SK-N-SH (cell line): ENCODE results near the gene COL26A1. TPM values are rescaled to one million over a fixed set of nuclear protein-coding genes. Genes with fewer than 3 reads are reported as not detected.

Experiments
- CTCF ChIA-PET: fragments of 300-600, 350-600 bp; formaldehyde crosslinking; extraction: SDS; loops from one replicate; lab custom pipeline; 2021; lab: Yijun Ruan, JAX
- POLR2A ChIA-PET: fragments of 350-600 bp; sonication (Branson Sonifier 250); formaldehyde crosslinking; extraction: SDS; loops from one replicate; lab custom pipeline; 2020; ENCODE audit warnings: antibody characterized with exemption, inconsistent platforms; lab: Yijun Ruan, JAX
- DNase-seq: peaks from one replicate; pipeline ENCODE4 v3.0.0; 2012
- H2AFZ ChIP-seq: fragments of 200-600 bp; sonication (generic); 2 replicates; pipeline ENCODE4 v1.8.1; 2016; ENCODE audit warnings: antibody characterized with exemption, mild to moderate bottlenecking, low read depth
- H3F3A ChIP-seq: fragments of 200-600 bp; sonication (generic); replicated peaks from 2 replicates; pipeline ENCODE3; 2016; ENCODE audit warnings: antibody characterized with exemption, mild to moderate bottlenecking; ENCODE audit not compliant: insufficient read depth
- H3K27ac ChIP-seq, 2 experiments: fragments of 200-500 bp in 1 of 2; fragments of 200-600 bp in 1 of 2; sonication (Bioruptor generic) in 1 of 2; sonication (generic), shearing (Covaris generic) in 1 of 2; 2 replicates each; pipeline versions ENCODE4 v1.5.1 to v1.6.1; 2014 to 2016; ENCODE audit warnings: low read depth in 2 of 2, inconsistent platforms in 1 of 2, low read length in 1 of 2, mild to moderate bottlenecking in 1 of 2, mixed read lengths in 1 of 2
- H3K27me3 ChIP-seq: fragments of 200-600 bp; sonication (generic), shearing (Covaris generic); 2 replicates; pipeline ENCODE4 v1.6.1; 2016; ENCODE audit warnings: mixed run types; ENCODE audit not compliant: insufficient read depth
- H3K36me3 ChIP-seq, 2 experiments: fragments of 200-500 bp in 1 of 2; fragments of 200-600 bp in 1 of 2; sonication (Bioruptor generic) in 1 of 2; sonication (generic) in 1 of 2; replicated peaks in 1 of 2; 2 replicates each; pipeline versions ENCODE3 to v1.5.1; 2014 to 2016; ENCODE audit warnings: low read length in 1 of 2, mild to moderate bottlenecking in 1 of 2; ENCODE audit not compliant: insufficient read depth in 2 of 2, control insufficient read depth in 1 of 2
- H3K4me1 ChIP-seq, 2 experiments: fragments of 200-500 bp in 1 of 2; fragments of 200-600 bp in 1 of 2; sonication (Bioruptor generic) in 1 of 2; sonication (generic), shearing (Covaris generic) in 1 of 2; 2 replicates each; pipeline versions ENCODE4 v1.5.1 to v1.6.1; 2014 to 2016; ENCODE audit warnings: low read depth in 1 of 2, low read length in 1 of 2, mixed run types in 1 of 2; ENCODE audit not compliant: insufficient read depth in 2 of 2, control insufficient read depth in 1 of 2
- H3K4me2 ChIP-seq: fragments of 200-600 bp; sonication (generic), shearing (Covaris generic); 2 replicates; pipeline ENCODE4 v1.6.1; 2017; ENCODE audit warnings: mixed run types
- H3K4me3 ChIP-seq, 2 experiments: fragments of 200-500 bp in 1 of 2; fragments of 200-600 bp in 1 of 2; sonication (Bioruptor generic) in 1 of 2; sonication (generic), shearing (Covaris generic) in 1 of 2; 2 replicates each; pipeline versions ENCODE4 v1.5.1 to v1.8.1; 2014 to 2016; ENCODE audit warnings: low read depth in 2 of 2, inconsistent platforms in 1 of 2, low read length in 1 of 2, mild to moderate bottlenecking in 1 of 2, mixed read lengths in 1 of 2, moderate library complexity in 1 of 2
- H3K79me2 ChIP-seq: fragments of 200-600 bp; sonication (generic); 2 replicates; pipeline ENCODE4 v1.8.1; 2017; ENCODE audit warnings: mild to moderate bottlenecking; ENCODE audit not compliant: insufficient read depth
- H3K9ac ChIP-seq: fragments of 200-600 bp; sonication (generic); 2 replicates; pipeline ENCODE4 v1.6.1; 2017; ENCODE audit warnings: mixed run types
- H3K9me2 ChIP-seq: fragments of 200-600 bp; sonication (generic); 2 replicates; pipeline ENCODE4 v1.6.1; 2017; ENCODE audit warnings: mixed run types
- H3K9me3 ChIP-seq: fragments of 200-600 bp; sonication (generic); 2 replicates; pipeline ENCODE4 v1.6.1; 2017; ENCODE audit warnings: mixed run types, mild to moderate bottlenecking, moderate library complexity
- H4K20me1 ChIP-seq: fragments of 200-600 bp; sonication (generic); 2 replicates; pipeline ENCODE4 v1.6.1; 2017; ENCODE audit warnings: mild to moderate bottlenecking, mixed run types; ENCODE audit not compliant: insufficient read depth
- ELF1 ChIP-seq: IDR thresholded peaks from 2 replicates; pipeline ENCODE4 v1.4.0; 2012
- EP300 ChIP-seq, 2 experiments: IDR thresholded peaks; 2 replicates each; pipeline versions ENCODE4 v1.4.0 to v1.6.1; 2012; ENCODE audit warnings: borderline replicate concordance in 1 of 2, low read depth in 1 of 2, low read length in 1 of 2
- EZH2phosphoT487 ChIP-seq: fragments of 200-600 bp; sonication (generic); IDR thresholded peaks from 2 replicates; pipeline ENCODE4 v1.6.1; 2017; ENCODE audit warnings: low read depth, mixed run types, mild to moderate bottlenecking, antibody characterized with exemption, moderate library complexity, borderline replicate concordance
- FOSL2 ChIP-seq: IDR thresholded peaks from 2 replicates; pipeline ENCODE4 v1.4.0; 2012; ENCODE audit warnings: low read depth, mild to moderate bottlenecking, moderate library complexity, borderline replicate concordance
- FOXJ3 ChIP-seq: sonication (generic); formaldehyde crosslinking; IDR thresholded peaks from 2 replicates; pipeline ENCODE4 v1.5.1; 2020; ENCODE audit warnings: mild to moderate bottlenecking, missing genetic modification reagents
- FOXM1 ChIP-seq: IDR thresholded peaks from 2 replicates; pipeline ENCODE4 v1.4.0; 2012; ENCODE audit warnings: low read depth, mild to moderate bottlenecking
- GATA2 ChIP-seq: sonication (generic); formaldehyde crosslinking; IDR thresholded peaks from 2 replicates; pipeline ENCODE4 v1.5.0; 2020; ENCODE audit warnings: mild to moderate bottlenecking, missing genetic modification reagents
- JUND ChIP-seq: IDR thresholded peaks from 2 replicates; pipeline ENCODE4 v1.4.0; 2012
- MAX ChIP-seq: IDR thresholded peaks from 2 replicates; pipeline ENCODE4 v1.4.0; 2012; ENCODE audit warnings: low read depth
- MEF2A ChIP-seq: IDR thresholded peaks from 2 replicates; pipeline ENCODE4 v1.4.0; 2012; ENCODE audit warnings: low read depth, borderline replicate concordance
- MXI1 ChIP-seq: IDR thresholded peaks from 2 replicates; pipeline ENCODE4 v1.6.1; 2012; ENCODE audit warnings: mild to moderate bottlenecking, low read depth, low read length, improper control_type of control experiment
- PBX3 ChIP-seq: IDR thresholded peaks from 2 replicates; pipeline ENCODE4; 2012
- RAD21 ChIP-seq: IDR thresholded peaks from 2 replicates; pipeline ENCODE4 v1.6.1; 2012; ENCODE audit warnings: mild to moderate bottlenecking, low read length
- RCOR1 ChIP-seq: fragments of 150-350 bp; IDR thresholded peaks from 2 replicates; pipeline ENCODE4 v1.6.1; 2017; ENCODE audit warnings: antibody characterized with exemption, low read length
- REST ChIP-seq: IDR thresholded peaks from 2 replicates; pipeline ENCODE4 v1.6.1; 2012; ENCODE audit warnings: mild to moderate bottlenecking, low read depth, low read length, moderate library complexity
- RXRA ChIP-seq: IDR thresholded peaks from 2 replicates; pipeline ENCODE4 v1.4.0; 2012; ENCODE audit warnings: low read depth, mild to moderate bottlenecking, borderline replicate concordance
- SMC3 ChIP-seq: IDR thresholded peaks from 2 replicates; pipeline ENCODE4 v1.6.1; 2012; ENCODE audit warnings: low read depth, low read length, improper control_type of control experiment
- TCF12 ChIP-seq: IDR thresholded peaks from 2 replicates; pipeline ENCODE4 v1.4.0; 2012
- TEAD4 ChIP-seq: IDR thresholded peaks from 2 replicates; pipeline ENCODE4 v1.4.0; 2012; ENCODE audit warnings: mild to moderate bottlenecking, borderline replicate concordance; ENCODE audit not compliant: insufficient read depth
- ZBTB33 ChIP-seq: IDR thresholded peaks from 2 replicates; pipeline ENCODE4 v1.4.0; 2012; ENCODE audit warnings: low read depth, borderline replicate concordance
- WGBS: methylation state at CpG from one replicate; pipeline ENCODE4 v1.1.6; 2017; ENCODE audit warnings: low lambda C conversion rate; 5-methylcytosine and 5-hydroxymethylcytosine counted together
- polyA plus RNA-seq, 3 experiments: library from polyadenylated mRNA; depleted of rRNA; stranded (reverse); fragments of >200 nt; gene quantifications; 2 replicates each; pipeline ENCODE4 v1.2.3, GENCODE V29; 2012
- TF ChIP-seq, protein P1 (sequence below): fragments of 150-350 bp; IDR thresholded peaks from 2 replicates; pipeline ENCODE4 v1.6.1; 2017; ENCODE audit warnings: antibody characterized with exemption, low read length, low read depth, borderline replicate concordance

The COL26A1 gene
- polyA plus RNA-seq, 1 of the 3 experiments (the other 2 are of a cell fraction): 0.05 TPM

GRCh38 chr7:101381549-101382111, 19.0 kb downstream of the COL26A1 start:
- TF ChIP-seq FOXJ3 (CRISPR knock-in tag) (no peak), TCF12 (no peak), RXRA (no peak), SMC3 (no peak), TEAD4 (no peak), ELF1 (no peak), EZH2phosphoT487 (no peak), RAD21 (no peak), RCOR1 (no peak), ZBTB33 (no peak), JUND (no peak), GATA2 (CRISPR knock-in tag) (no peak), MEF2A (no peak), EP300 (IDR thresholded peaks at IDR 0.05; ENCODE audit: borderline replicate concordance in 1 of 2, low read depth in 1 of 2, low read length in 1 of 2) (no peak), MXI1 (no peak)
- H2AFZ ChIP-seq: no peak overlapping the region
- no peak overlapping the region for H3K9ac ChIP-seq
- 73% methylated on average over 5 of the region's 5 CpGs for WGBS
- peaks cover 0 to 4% of the 10 kb centered on the region in 2 experiments; a peak in 1 of 4 replicates for H3K4me1 ChIP-seq
- no peaks in the 10 kb centered on the region for H4K20me1 ChIP-seq
- no peaks in the 10 kb centered on the region for H3K36me3 ChIP-seq
- 0 out of 2 replicates have a peak, but pooled peaks cover 8% of the 10 kb centered on the region for H3K27me3 ChIP-seq
- no peaks in the 10 kb centered on the region for H3F3A ChIP-seq
- H3K4me2 ChIP-seq: no peak overlapping the region
- no peaks in the 10 kb centered on the region for H3K9me2 ChIP-seq
- no peaks in the 10 kb centered on the region for H3K9me3 ChIP-seq
- no peak overlapping the region for H3K4me3 ChIP-seq
- POLR2A ChIA-PET: interaction anchor here (1.7 kb wide), 1 partner anchor 17 kb away, joined by 3 read pairs; no protein-coding TSS in a partner anchor
- no peaks in the 10 kb centered on the region for H3K79me2 ChIP-seq
- no peak for DNase-seq
- no peak overlapping the region for H3K27ac ChIP-seq
- CTCF ChIA-PET: interaction anchor here (1.0 to 6.1 kb wide), 6 partner anchors 9 to 127 kb away, joined by 4 to 36 read pairs (median 8); partner anchors contain the start of gene COL26A1

- Histone ChIP-seq H2AFZ (no peak overlapping the region), H3K27me3 (0 out of 2 replicates have a peak, but pooled peaks cover 10% of the 10 kb centered on the region), H3K9me2 (no peaks in the 10 kb centered on the region), H4K20me1 (no peaks in the 10 kb centered on the region), H3K27ac (no peak overlapping the region), H3K4me1 (peaks cover 0 to 9% of the 10 kb centered on the region in 2 experiments; a peak in 1 of 4 replicates), H3K9ac (no peak overlapping the region), H3K9me3 (no peaks in the 10 kb centered on the region), H3K36me3 (no peaks in the 10 kb centered on the region), H3K79me2 (no peaks in the 10 kb centered on the region), H3K4me2 (no peak overlapping the region), H3K4me3 (no peak overlapping the region), H3F3A (no peaks in the 10 kb centered on the region)
- POLR2A ChIA-PET: no interaction called here
- DNase-seq: no peak
- WGBS: 66% methylated on average over 2 of the region's 2 CpGs
- CTCF ChIA-PET: interaction anchor here (1.1 to 6.1 kb wide), 4 partner anchors 19 to 155 kb away, joined by 4 to 36 read pairs (median 19); partner anchors contain the start of gene COL26A1
- TF ChIP-seq SMC3: no peak
- no peak for TF ChIP-seq REST
- no peak for TF ChIP-seq FOSL2
- no peak for TF ChIP-seq EZH2phosphoT487
- no peak for TF ChIP-seq MAX
- TF ChIP-seq PBX3: no peak
- no peak for TF ChIP-seq RAD21
- TF ChIP-seq FOXM1: no peak
- TF ChIP-seq, protein P1, sequence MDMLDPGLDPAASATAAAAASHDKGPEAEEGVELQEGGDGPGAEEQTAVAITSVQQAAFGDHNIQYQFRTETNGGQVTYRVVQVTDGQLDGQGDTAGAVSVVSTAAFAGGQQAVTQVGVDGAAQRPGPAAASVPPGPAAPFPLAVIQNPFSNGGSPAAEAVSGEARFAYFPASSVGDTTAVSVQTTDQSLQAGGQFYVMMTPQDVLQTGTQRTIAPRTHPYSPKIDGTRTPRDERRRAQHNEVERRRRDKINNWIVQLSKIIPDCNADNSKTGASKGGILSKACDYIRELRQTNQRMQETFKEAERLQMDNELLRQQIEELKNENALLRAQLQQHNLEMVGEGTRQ: no peak
These were observed 20.3 kb downstream of the COL26A1 start for GRCh38 chr7:101382937-101383336.
